Measurements from ENCODE around the gene UBALD1.
"Not testable (repeated sequence)": the region's sequence is repeated elsewhere in the genome, so short reads cannot be mapped to it uniquely, and the experiment has no call there.

The UBALD1 gene

GRCh38 chr16:4614571-4615383 lies at the start of gene UBALD1:
Gene UBALD1, minus strand, starts transcription at chr16:4614888. Its CDS starts 91 bp downstream, at chr16:4614797.
- peak; percentile 87 for DNase-seq

GRCh38 chr16:4663777-4664465 lies 49.2 kb upstream of the UBALD1 start:
- DNase-seq = peak; percentile 54

GRCh38 chr16:4663465-4663776 lies 48.7 kb upstream of the UBALD1 start:
- no peak for DNase-seq

- peak; percentile 37 for DNase-seq
Observed at GRCh38 chr16:4661661-4662060, 47.0 kb upstream of the UBALD1 start.

GRCh38 chr16:4660454-4661007 lies 45.8 kb upstream of the UBALD1 start:
- DNase-seq = peak; percentile 28

- DNase-seq = no peak
Observed at GRCh38 chr16:4659363-4660353, 45.0 kb upstream of the UBALD1 start.

- DNase-seq = no peak
Observed at GRCh38 chr16:4656695-4657686, 42.3 kb upstream of the UBALD1 start.

- no peak for DNase-seq
Observed at GRCh38 chr16:4656221-4656620, 41.5 kb upstream of the UBALD1 start.

- no peak for DNase-seq
Observed at GRCh38 chr16:4655801-4656200, 41.1 kb upstream of the UBALD1 start.

GRCh38 chr16:4654964-4655590 lies 40.4 kb upstream of the UBALD1 start:
- DNase-seq = no peak

- DNase-seq = no peak
Observed at GRCh38 chr16:4654011-4654963, 39.6 kb upstream of the UBALD1 start.

- DNase-seq = no peak
Observed at GRCh38 chr16:4652561-4652960, 37.9 kb upstream of the UBALD1 start.

GRCh38 chr16:4651827-4652226 lies 37.1 kb upstream of the UBALD1 start:
- no peak for DNase-seq

- not testable (repeated sequence) for DNase-seq
Observed at GRCh38 chr16:4650443-4651074, 35.9 kb upstream of the UBALD1 start.

GRCh38 chr16:4649744-4650442 lies 35.2 kb upstream of the UBALD1 start:
- DNase-seq = no peak

GRCh38 chr16:4648917-4649316 lies 34.2 kb upstream of the UBALD1 start:
- no peak for DNase-seq

- DNase-seq = no peak
Observed at GRCh38 chr16:4647644-4647980, 32.9 kb upstream of the UBALD1 start.

GRCh38 chr16:4646773-4647643 lies 32.3 kb upstream of the UBALD1 start:
- DNase-seq = no peak
